Subcutaneous abdominal adipose tissue (tissue), 5 donors: ENCODE results near the gene CAMK1.

Experiments used
- H3K27ac ChIP-seq: one replicate; pipeline ENCODE4 v1.7.0; 2013; ENCODE audit warnings: low read depth, mild to moderate bottlenecking, inconsistent platforms, low read length, moderate library complexity
- H3K27me3 ChIP-seq, 5 donors: one replicate each; pipeline ENCODE4 v1.7.0; 2013; ENCODE audit warnings: low read length in 5 of 5, inconsistent platforms in 1 of 5; ENCODE audit not compliant: control insufficient read depth in 5 of 5, insufficient read depth in 4 of 5
- H3K36me3 ChIP-seq, 5 donors: one replicate each; pipeline ENCODE4 v1.7.0; 2013; ENCODE audit warnings: low read length in 5 of 5; ENCODE audit not compliant: control insufficient read depth in 5 of 5, insufficient read depth in 5 of 5
- H3K4me1 ChIP-seq, 5 donors: one replicate each; pipeline ENCODE4 v1.7.0; 2013; ENCODE audit warnings: low read length in 5 of 5, mild to moderate bottlenecking in 3 of 5, moderate library complexity in 1 of 5; ENCODE audit not compliant: control insufficient read depth in 5 of 5, insufficient read depth in 5 of 5
- H3K4me3 ChIP-seq, 5 donors: one replicate each; pipeline ENCODE4 v1.7.0; 2013; ENCODE audit warnings: low read length in 5 of 5, low read depth in 1 of 5
- H3K9ac ChIP-seq, 5 donors: one replicate each; pipeline ENCODE4 v1.7.0; 2013; ENCODE audit warnings: low read length in 5 of 5, mild to moderate bottlenecking in 4 of 5, moderate library complexity in 3 of 5
- H3K9me3 ChIP-seq, 5 donors: one replicate each; pipeline ENCODE4 v1.7.0; 2013; ENCODE audit warnings: low read length in 5 of 5; ENCODE audit not compliant: control insufficient read depth in 5 of 5
- donor health status: healthy.
- donor health status: healthy.
- donor health status: healthy.
- donor health status: healthy.
- donor health status: healthy.

CAMK1 gene

DNA sequence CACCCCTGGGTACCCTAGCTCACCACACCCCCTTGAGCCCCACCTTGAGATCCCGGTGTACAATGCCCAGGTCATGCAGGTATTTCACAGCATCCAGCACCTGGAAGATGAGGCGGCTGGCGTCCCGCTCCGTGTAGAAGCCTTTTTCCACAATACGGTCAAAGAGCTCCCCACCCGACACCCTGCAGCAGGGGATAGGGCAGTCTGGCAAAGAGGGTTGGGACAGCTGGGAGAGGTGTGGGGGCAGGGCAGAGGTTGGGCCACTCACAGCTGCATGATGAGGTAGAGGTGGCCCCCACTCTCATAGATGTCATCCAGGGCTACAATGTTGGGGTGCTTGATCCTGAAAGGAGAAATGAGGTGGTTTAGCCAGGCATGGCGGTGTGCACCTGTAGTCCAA lies 6.9 kb downstream of the CAMK1 start:
- Histone ChIP-seq H3K27ac (no peak overlapping the region), H3K4me1 (peaks cover 0 to 16% (median 14%) of the 10 kb centered on the region in 5 donors), H3K27me3 (no peaks in the 10 kb centered on the region), H3K9ac (no peak overlapping the region), H3K36me3 (peaks cover 6 to 72% (median 68%) of the 10 kb centered on the region in 5 donors), H3K4me3 (no peak overlapping the region), H3K9me3 (no peaks in the 10 kb centered on the region)

DNA sequence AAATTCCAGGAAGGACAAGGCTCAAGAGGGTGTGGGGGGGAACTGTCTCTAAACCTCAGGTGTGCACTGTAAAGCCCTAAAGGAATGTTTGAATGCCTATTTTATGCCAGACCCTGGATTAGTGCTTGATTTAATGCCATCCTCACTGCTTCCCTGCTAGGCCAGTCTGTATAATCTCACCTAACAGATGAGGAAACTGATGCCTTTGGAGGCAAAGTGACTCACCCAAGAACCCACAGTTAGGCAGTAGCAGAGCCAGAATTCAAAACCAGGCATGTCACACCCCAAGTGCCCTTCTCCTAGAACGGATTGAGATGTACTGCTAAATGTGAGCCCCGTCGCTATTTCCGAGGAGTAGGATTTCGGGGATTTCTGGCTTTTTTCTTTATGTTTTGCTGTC lies 7.8 kb downstream of the CAMK1 start:
- H3K4me3 ChIP-seq: no peak overlapping the region
- peak overlapping the region in 1 of 5 donors; percentile 15 for H3K9ac ChIP-seq
- H3K36me3 ChIP-seq: peaks cover 7 to 81% (median 75%) of the 10 kb centered on the region in 5 donors
- H3K27me3 ChIP-seq: no peaks in the 10 kb centered on the region
- peaks cover 0 to 6% (median 5%) of the 10 kb centered on the region in 5 donors for H3K4me1 ChIP-seq
- H3K27ac ChIP-seq: no peak overlapping the region
- H3K9me3 ChIP-seq: no peaks in the 10 kb centered on the region

DNA sequence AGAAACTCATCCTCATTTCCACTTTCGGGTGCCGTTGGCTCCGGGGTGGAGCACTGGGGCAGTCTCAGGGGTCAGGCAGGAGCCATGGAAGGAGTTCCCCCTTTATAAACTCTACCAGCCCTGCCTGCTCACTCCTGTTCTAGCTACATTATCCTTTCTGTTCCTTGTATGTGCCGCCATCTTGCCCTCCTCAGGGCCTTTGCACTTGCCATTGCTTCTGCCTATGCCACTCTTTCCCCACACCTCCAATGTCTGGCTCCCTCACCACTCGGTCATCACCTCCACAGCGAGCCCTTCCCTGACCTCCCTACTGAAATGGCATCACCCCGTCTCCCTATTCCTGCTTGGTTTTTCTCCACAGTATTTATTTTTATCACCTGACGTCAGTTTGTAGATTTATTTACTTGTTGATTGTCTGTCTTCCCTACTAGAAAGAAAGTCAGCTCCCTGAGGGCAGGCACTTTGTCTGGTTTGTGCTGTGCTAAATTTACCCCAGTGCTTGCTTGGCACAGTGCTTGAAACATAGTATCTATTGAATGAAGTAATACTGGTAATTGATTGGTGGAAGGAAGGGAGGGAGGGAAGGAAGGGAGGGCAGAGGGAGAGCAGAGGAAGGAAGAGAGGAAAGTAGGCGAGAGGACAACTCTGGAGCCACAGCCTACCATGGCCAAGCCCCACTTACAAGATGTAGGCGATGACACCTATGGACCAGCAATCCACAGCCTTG lies 8.8 kb downstream of the CAMK1 start:
- peaks cover 7 to 88% (median 80%) of the 10 kb centered on the region in 5 donors for H3K36me3 ChIP-seq
- no peaks in the 10 kb centered on the region for H3K9me3 ChIP-seq
- H3K4me1 ChIP-seq: peaks cover 0 to 2% (median 0%) of the 10 kb centered on the region in 5 donors
- no peak overlapping the region for H3K4me3 ChIP-seq
- H3K27ac ChIP-seq: no peak overlapping the region
- H3K27me3 ChIP-seq: no peaks in the 10 kb centered on the region
- H3K9ac ChIP-seq: no peak overlapping the region

DNA sequence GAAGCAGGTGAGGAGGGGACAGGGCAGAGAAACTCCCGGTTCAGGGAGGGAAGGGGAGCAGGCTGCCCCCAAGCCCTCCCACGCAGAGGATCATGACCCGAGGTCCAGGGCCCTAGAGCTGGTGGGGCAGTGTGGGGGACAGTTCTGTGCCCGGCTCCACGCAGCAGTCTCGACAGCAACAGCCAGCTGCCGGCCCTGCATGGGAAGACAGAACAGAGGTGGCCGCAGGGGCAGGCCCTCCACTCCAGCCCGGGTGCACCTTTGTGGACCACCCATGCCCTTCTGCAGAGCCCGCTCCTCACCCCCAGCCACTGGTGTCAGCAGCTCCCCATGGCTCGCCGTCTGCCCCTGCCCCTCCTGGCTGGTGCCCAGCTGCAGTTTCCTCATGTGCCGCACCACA lies 12.3 kb downstream of the CAMK1 start:
- peaks cover 5 to 88% (median 63%) of the 10 kb centered on the region in 5 donors for H3K36me3 ChIP-seq
- no peaks in the 10 kb centered on the region for H3K9me3 ChIP-seq
- no peaks in the 10 kb centered on the region for H3K27me3 ChIP-seq
- peaks cover 0 to 13% (median 10%) of the 10 kb centered on the region in 5 donors for H3K4me1 ChIP-seq
- H3K9ac ChIP-seq: no peak overlapping the region
- no peak overlapping the region for H3K4me3 ChIP-seq
- no peak overlapping the region for H3K27ac ChIP-seq

DNA sequence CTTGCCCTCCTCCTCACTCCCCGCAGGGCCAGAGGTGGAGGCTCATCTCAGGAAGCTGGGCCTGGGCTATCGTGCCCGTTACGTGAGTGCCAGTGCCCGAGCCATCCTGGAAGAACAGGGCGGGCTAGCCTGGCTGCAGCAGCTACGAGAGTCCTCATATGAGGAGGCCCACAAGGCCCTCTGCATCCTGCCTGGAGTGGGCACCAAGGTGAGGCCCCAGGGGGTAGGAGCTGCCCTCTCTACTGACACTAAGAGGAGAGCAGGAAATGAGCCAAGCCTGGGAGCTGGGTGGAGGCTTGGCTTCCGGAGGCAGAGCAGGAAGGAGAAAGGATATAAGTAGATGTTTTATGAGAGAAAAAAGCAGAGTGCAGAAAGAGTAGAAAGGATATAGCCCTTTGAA lies 15.1 kb downstream of the CAMK1 start:
- Histone ChIP-seq H3K4me3 (no peak overlapping the region), H3K9ac (peak overlapping the region in 3 of 5 donors; percentile 21 to 44 (median 28)), H3K9me3 (no peaks in the 10 kb centered on the region), H3K27ac (peak overlapping the region; percentile 52), H3K27me3 (no peaks in the 10 kb centered on the region), H3K4me1 (peaks cover 6 to 33% (median 27%) of the 10 kb centered on the region in 5 donors), H3K36me3 (peaks cover 5 to 73% (median 50%) of the 10 kb centered on the region in 5 donors)

DNA sequence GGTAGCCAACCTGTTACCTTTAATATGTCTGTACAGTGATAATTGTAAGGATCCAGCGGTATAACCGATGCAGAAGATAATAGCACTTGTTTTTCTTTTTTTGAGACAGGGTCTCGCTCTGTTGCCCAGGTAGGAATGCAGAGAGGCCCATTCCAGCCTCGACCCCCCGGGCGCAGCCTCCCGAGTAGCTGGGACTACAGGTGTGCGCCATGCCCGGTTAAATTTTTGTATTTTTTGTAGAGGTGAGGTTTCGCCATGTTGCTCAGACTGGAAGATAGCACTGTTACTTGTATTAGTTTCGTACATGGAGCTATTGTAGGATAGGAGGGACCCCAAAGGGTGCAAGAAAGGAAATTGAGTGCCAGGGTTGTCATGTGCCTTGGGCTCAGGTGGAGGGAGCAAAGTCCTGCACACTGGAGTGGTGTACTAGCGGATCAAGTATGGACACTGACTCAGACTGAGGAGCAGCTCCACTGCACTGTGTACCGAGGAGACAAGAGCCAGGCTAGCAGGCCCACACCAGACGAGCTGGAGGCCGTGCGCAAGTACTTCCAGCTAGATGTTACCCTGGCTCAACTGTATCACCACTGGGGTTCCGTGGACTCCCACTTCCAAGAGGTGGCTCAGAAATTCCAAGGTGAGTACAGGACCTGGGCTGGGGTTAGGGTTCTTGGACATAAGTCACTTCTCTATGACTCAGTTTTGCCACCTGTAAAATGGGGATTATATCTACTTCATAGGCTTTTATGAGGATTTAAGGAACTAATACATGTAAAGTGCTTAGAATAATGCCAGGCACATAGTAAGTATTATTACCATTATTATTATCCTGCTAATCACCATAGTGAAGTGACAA lies 19.0 kb downstream of the CAMK1 start:
- peak overlapping the region; percentile 71 to 93 (median 90) for H3K4me3 ChIP-seq
- no peaks in the 10 kb centered on the region for H3K27me3 ChIP-seq
- H3K36me3 ChIP-seq: peaks cover 3 to 62% (median 40%) of the 10 kb centered on the region in 5 donors
- peaks cover 6 to 40% (median 34%) of the 10 kb centered on the region in 5 donors for H3K4me1 ChIP-seq
- peak overlapping the region; percentile 75 for H3K27ac ChIP-seq
- H3K9ac ChIP-seq: peak overlapping the region; percentile 75 to 81 (median 75)
- no peaks in the 10 kb centered on the region for H3K9me3 ChIP-seq

DNA sequence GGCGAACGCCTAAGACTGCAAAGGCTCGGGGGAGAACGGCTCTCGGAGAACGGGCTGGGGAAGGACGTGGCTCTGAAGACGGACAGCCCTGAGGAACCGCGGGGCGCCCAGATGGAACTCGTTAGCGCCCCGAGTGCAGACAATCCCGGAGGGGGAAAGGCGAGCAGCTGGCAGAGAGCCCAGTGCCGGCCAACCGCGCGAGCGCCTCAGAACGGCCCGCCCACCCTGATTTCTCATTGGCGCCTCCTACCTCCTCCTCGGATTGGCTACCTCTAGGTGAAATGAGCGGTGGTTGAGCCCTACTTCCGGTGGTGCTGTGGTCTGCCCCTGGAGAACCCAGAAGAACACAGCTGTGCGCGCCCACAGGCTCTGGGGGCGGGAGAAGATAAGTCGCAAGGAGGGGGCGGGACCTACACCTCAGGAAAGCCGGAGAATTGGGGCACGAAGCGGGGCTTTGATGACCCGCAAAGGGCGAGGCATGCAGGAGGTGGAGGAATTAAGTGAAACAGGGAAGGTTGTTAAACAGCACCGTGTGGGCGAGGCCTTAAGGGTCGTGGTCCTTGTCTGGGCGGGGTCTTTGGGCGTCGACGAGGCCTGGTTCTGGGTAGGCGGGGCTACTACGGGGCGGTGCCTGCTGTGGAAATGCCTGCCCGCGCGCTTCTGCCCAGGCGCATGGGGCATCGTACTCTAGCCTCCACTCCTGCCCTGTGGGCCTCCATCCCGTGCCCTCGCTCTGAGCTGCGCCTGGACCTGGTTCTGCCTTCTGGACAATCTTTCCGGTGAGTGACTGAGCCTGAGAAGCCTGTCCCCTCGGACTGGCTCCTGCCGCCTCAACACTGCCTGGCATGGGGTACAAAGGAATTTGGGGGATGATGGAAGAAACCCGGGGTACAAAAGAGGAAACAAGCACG lies 19.8 kb downstream of the CAMK1 start, which contains the start of gene OGG1:
Gene OGG1 (plus strand): TSS at position 308 of the 911 bp plus-strand sequence. CDS start 335 bp downstream, at position 643.
- peak within 1 kb of the TSS; percentile 71 to 93 (median 90) for H3K4me3 ChIP-seq
- H3K4me1 ChIP-seq: peaks cover 6 to 35% (median 30%) of the 10 kb centered on the region in 5 donors
- peak within 1 kb of the TSS; percentile 75 to 83 (median 77) for H3K9ac ChIP-seq
- H3K27ac ChIP-seq: peak within 1 kb of the TSS; percentile 75
- H3K9me3 ChIP-seq: no peaks in the 10 kb centered on the region
- no peaks in the 10 kb centered on the region for H3K27me3 ChIP-seq
- H3K36me3 ChIP-seq: peaks cover 4 to 68% (median 49%) of the 10 kb centered on the region in 5 donors

DNA sequence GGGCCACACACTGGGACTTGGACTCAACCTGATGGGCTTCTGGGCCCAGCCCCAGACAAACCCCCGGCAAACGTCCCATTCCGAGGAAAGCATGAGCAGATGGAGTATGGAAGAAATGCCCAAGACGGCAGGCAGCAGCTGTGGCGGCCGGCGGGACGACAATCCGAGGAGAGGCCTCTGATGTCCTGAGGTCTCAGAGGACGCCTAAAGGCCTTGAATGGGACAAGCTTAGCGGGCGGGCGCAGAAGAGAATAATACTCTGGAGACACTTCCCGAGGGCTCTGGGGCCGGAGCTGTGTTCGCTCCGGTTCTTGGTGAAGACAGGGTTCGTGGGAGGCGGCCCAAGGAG lies 20.5 kb downstream of the CAMK1 start:
- Histone ChIP-seq H3K27ac (peak overlapping the region; percentile 75), H3K9me3 (no peaks in the 10 kb centered on the region), H3K4me3 (peak overlapping the region; percentile 71 to 93 (median 90)), H3K36me3 (peaks cover 4 to 68% (median 50%) of the 10 kb centered on the region in 5 donors), H3K4me1 (peaks cover 6 to 28% (median 25%) of the 10 kb centered on the region in 5 donors), H3K27me3 (no peaks in the 10 kb centered on the region), H3K9ac (peak overlapping the region; percentile 38 to 83 (median 65))

DNA sequence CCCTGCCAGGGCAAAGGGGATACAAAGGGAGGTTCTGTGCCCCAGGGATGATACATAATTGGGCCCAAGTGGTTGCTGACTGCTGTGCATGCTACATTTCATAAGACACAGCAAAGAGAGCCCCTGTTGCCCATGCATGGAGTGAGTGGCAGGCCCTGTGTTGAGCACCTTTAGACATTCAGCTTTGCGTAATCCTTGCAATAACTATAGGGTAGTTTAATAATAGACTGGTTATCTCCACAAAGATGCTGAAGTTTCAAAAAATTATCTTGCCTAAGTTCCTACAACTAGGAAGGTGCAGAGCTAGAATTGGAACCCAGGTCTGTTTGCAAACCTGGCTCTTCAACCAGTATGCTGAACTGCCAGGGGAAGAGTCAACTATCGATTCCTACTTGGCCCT lies 21.7 kb downstream of the CAMK1 start:
- Histone ChIP-seq H3K27ac (no peak overlapping the region), H3K4me3 (no peak overlapping the region), H3K4me1 (peaks cover 6 to 28% (median 24%) of the 10 kb centered on the region in 5 donors), H3K9me3 (no peaks in the 10 kb centered on the region), H3K27me3 (no peaks in the 10 kb centered on the region), H3K36me3 (peaks cover 4 to 72% (median 61%) of the 10 kb centered on the region in 5 donors), H3K9ac (no peak overlapping the region)
